Naive B cell (primary cell): Measurements from ENCODE around the gene RAB11FIP4. TPM values are rescaled to one million over a fixed set of nuclear protein-coding genes. Genes with fewer than 3 reads are reported as not detected.

Source experiments
- ATAC-seq, 2 donors: fragments of 150-1000 bp; cut with Tn5 transposase; 2 replicates each; pipeline ENCODE4 v1.10.0; 2021; ENCODE audit warnings: low read depth in 2 of 2, mild to moderate bottlenecking in 2 of 2, moderate library complexity in 2 of 2
- DNase-seq: peaks from one replicate; pipeline ENCODE4 v3.0.0; 2022
- H3K27ac Mint-ChIP-seq, 6 donors: one replicate each; pipeline ENCODE4 v1.8.0; 2020 to 2022; ENCODE audit warnings: mild to moderate bottlenecking in 6 of 6, mixed read lengths in 6 of 6, moderate library complexity in 5 of 6, inconsistent platforms in 2 of 6
- H3K27me3 Mint-ChIP-seq, 3 donors: one replicate each; pipeline ENCODE4 v1.8.0; 2021 to 2022; ENCODE audit warnings: mixed read lengths in 3 of 3, mild to moderate bottlenecking in 1 of 3
- H3K36me3 Mint-ChIP-seq, 2 donors: one replicate each; pipeline ENCODE4 v1.8.0; 2020 to 2022; ENCODE audit warnings: mixed read lengths in 2 of 2, inconsistent platforms in 1 of 2, mild to moderate bottlenecking in 1 of 2
- H3K4me1 Mint-ChIP-seq, 3 donors: one replicate each; pipeline ENCODE4 v1.8.0; 2020 to 2022; ENCODE audit warnings: mixed read lengths in 3 of 3, inconsistent platforms in 1 of 3, mild to moderate bottlenecking in 1 of 3, moderate library complexity in 1 of 3
- H3K4me3 Mint-ChIP-seq, 8 donors: one replicate each; pipeline ENCODE4 v1.8.0; 2020 to 2022; ENCODE audit warnings: mild to moderate bottlenecking in 8 of 8, mixed read lengths in 8 of 8, moderate library complexity in 8 of 8, inconsistent platforms in 2 of 8
- H3K9me3 Mint-ChIP-seq, 7 donors: one replicate each; pipeline ENCODE4 v1.8.0; 2020 to 2022; ENCODE audit warnings: mixed read lengths in 7 of 7, mild to moderate bottlenecking in 5 of 7, inconsistent platforms in 2 of 7, moderate library complexity in 1 of 7
- polyA plus RNA-seq, 6 donors: library from polyadenylated mRNA; unstranded; fragments of 300-500 nt; fragmentation: Illumina TruSeq; gene quantifications; one replicate each; pipeline ENCODE4 v1.2.3, GENCODE V29; 2021; ENCODE audit warnings: low read depth in 6 of 6

The RAB11FIP4 gene
- polyA plus RNA-seq, 6 donors from 2014 or later = 7.3 to 29.7 (median 20.8) TPM

DNA sequence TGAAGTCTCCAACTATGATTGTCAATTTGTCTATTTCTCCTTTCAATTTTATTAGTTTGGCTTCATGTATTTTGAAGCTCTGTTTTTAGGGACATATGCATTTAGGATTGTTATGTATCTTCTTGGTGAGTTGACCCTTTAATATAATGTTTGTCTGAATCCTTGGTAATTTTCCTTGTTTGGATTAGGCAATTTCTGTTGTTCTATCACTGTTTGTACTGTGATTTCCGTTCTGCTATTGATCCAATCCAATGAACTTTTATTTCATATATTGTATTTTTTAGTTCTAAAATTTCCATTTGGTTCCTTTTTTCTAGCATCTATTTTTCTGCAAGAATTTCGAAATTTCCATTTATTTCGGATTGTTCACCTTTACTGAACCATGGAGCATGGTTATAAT, 31.0 kb downstream of the RAB11FIP4 start:
- Mint-ChIP-seq H3K9me3 (peaks cover 9 to 24% (median 15%) of the 10 kb centered on the region in 7 donors), H3K4me3 (no peak overlapping the region), H3K4me1 (peaks cover 0 to 4% (median 0%) of the 10 kb centered on the region in 3 donors), H3K27ac (no peak overlapping the region), H3K27me3 (peaks cover 9 to 35% (median 32%) of the 10 kb centered on the region in 3 donors), H3K36me3 (peaks cover 4 to 19% of the 10 kb centered on the region in 2 donors)
- DNase-seq (no peak), ATAC-seq (no peak)

DNA sequence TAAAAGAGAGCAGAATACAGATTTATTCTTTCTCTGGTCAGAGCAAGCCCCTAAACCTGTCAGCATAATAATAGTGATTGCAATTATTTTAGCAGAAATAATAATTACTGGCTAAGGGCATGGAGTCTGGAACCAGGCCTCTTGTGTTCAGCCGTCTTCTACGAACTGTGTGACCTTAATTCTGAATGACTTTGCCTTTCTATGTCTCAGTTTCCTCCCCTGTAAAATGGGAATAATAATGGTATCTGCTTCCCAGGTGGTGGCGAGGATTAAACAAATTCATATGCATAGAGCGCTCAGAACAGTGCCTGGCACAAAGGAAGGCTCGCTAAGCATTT, 33.4 kb downstream of the RAB11FIP4 start:
- DNase-seq = no peak
- Mint-ChIP-seq H3K4me3 (no peak overlapping the region), H3K27ac (peak overlapping the region in 1 of 6 donors; percentile 20), H3K27me3 (peaks cover 9 to 47% (median 41%) of the 10 kb centered on the region in 3 donors), H3K4me1 (peaks cover 0 to 4% (median 0%) of the 10 kb centered on the region in 3 donors), H3K9me3 (peaks cover 11 to 24% (median 15%) of the 10 kb centered on the region in 7 donors), H3K36me3 (peaks cover 6 to 22% of the 10 kb centered on the region in 2 donors)
- no peak for ATAC-seq

DNA sequence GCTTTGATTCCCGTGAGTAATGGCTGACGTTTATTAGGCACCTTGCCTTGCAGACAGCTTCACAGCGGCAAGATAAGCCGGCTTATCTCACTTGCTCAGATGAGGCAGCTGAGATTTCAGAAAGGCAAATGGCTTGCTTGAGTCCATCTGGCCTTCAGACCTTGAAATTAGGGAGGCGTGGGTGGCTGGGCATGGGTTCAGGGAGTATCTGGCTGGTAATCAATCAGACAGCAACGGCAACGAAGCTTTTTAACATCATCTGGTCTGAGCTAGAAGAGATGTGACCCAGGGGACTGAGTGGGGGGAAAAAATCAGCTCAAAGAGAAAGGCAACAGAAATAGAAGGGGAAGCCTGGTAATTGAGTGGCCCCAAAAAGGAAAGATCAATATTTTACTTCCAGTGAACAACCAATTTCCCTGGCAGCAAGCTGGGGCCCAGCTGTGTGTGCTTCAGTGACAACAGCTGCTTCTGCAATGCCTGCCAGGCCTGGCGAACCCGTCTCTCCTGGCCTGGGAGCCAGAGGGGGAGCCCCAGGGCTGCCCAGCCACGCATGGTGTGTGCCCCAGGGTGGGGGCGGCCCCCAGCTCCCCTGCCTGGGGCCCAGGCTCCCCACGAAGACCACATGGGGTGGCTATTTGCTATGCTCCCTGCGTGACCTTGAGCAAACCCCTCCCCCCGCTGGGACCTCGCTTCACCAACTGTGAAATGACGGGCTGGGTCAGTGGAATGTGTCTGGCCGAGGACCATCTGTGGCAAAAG, 34.0 kb downstream of the RAB11FIP4 start:
- Mint-ChIP-seq H3K36me3 (peaks cover 9 to 28% of the 10 kb centered on the region in 2 donors), H3K4me1 (peaks cover 0 to 4% (median 0%) of the 10 kb centered on the region in 3 donors), H3K4me3 (no peak overlapping the region), H3K27me3 (peaks cover 10 to 53% (median 47%) of the 10 kb centered on the region in 3 donors), H3K27ac (peak overlapping the region in 1 of 6 donors; percentile 20), H3K9me3 (peaks cover 11 to 24% (median 15%) of the 10 kb centered on the region in 7 donors)
- ATAC-seq (no peak), DNase-seq (no peak)

DNA sequence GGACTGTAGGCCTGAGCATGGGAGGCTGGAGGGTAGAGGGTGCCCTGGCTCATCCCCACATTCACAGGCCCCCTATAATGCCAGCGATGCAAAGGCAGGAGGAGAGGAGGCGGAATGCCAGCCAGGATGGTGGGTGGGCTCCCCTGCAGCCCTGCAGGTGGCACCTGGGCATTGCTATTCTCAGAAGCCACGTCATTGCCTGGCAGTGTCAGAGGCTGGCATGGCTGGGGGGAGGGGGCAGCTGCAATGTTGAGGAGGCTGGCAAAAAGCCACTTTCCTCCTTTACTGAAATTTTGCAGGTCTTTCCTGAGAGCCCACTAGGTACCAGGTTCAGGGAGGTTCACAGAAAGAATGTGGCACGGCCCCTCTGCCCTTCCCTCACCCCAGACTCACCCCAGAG, 36.2 kb downstream of the RAB11FIP4 start:
- no peak overlapping the region for H3K27ac Mint-ChIP-seq
- peaks cover 5 to 21% of the 10 kb centered on the region in 2 donors for H3K36me3 Mint-ChIP-seq
- DNase-seq (no peak), ATAC-seq (no peak)
- H3K9me3 Mint-ChIP-seq = peaks cover 5 to 16% (median 11%) of the 10 kb centered on the region in 7 donors
- peaks cover 15 to 63% (median 58%) of the 10 kb centered on the region in 3 donors for H3K27me3 Mint-ChIP-seq
- H3K4me1 Mint-ChIP-seq = peaks cover 0 to 4% (median 0%) of the 10 kb centered on the region in 3 donors
- H3K4me3 Mint-ChIP-seq = no peak overlapping the region

DNA sequence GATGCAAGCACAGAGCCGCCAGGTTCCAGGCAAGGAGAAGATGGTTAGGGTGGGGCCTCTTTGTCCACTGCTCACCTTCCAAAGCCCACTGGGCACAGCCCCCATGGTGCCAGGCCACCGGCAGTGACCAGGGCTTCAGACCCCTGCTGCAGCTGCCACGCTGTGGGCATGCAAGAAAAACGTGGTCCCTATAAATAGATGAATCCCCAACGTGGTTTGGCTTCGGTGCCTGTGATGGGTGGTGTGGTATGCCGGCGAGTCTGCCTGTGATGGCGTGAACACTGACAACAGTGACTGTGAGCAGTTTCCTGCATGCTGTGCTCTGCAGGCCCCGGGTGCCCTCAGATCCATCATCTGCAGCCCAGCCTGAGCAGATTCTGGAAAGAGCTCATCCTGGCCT, 36.6 kb downstream of the RAB11FIP4 start:
- Mint-ChIP-seq H3K4me3 (no peak overlapping the region), H3K4me1 (peaks cover under 1 to 5% (median 4%) of the 10 kb centered on the region in 3 donors), H3K27ac (no peak overlapping the region), H3K27me3 (peaks cover 15 to 63% (median 62%) of the 10 kb centered on the region in 3 donors), H3K36me3 (peaks cover 5 to 19% of the 10 kb centered on the region in 2 donors), H3K9me3 (peaks cover 2 to 12% (median 9%) of the 10 kb centered on the region in 7 donors)
- DNase-seq (no peak), ATAC-seq (no peak)

DNA sequence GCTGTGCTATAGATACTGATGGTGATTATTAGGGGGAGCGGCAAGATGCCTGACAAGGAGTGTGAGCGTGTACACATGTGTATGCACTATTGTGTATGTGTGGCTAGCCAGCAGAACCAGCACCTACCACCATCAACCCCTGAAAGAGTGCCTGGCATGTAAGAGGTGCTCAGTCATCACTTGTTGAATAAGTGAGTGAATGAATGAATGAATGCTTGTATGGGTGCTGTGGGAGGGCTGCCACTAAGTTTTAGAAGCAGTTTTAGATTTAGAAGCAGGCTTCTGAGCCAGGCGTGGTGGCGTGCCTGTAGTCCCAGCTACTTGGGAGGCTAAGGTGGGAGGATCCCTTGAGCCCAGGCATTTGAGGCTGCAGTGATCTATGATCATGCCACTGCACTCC, 37.0 kb downstream of the RAB11FIP4 start:
- Mint-ChIP-seq H3K36me3 (peaks cover 5 to 15% of the 10 kb centered on the region in 2 donors), H3K27me3 (peaks cover 11 to 63% (median 59%) of the 10 kb centered on the region in 3 donors), H3K4me1 (peaks cover 4 to 7% (median 7%) of the 10 kb centered on the region in 3 donors), H3K4me3 (peak overlapping the region in 1 of 8 donors; percentile 15), H3K27ac (peak overlapping the region in 1 of 6 donors; percentile 66), H3K9me3 (peaks cover 0 to 8% (median 5%) of the 10 kb centered on the region in 7 donors)
- DNase-seq = no peak
- ATAC-seq = no peak

DNA sequence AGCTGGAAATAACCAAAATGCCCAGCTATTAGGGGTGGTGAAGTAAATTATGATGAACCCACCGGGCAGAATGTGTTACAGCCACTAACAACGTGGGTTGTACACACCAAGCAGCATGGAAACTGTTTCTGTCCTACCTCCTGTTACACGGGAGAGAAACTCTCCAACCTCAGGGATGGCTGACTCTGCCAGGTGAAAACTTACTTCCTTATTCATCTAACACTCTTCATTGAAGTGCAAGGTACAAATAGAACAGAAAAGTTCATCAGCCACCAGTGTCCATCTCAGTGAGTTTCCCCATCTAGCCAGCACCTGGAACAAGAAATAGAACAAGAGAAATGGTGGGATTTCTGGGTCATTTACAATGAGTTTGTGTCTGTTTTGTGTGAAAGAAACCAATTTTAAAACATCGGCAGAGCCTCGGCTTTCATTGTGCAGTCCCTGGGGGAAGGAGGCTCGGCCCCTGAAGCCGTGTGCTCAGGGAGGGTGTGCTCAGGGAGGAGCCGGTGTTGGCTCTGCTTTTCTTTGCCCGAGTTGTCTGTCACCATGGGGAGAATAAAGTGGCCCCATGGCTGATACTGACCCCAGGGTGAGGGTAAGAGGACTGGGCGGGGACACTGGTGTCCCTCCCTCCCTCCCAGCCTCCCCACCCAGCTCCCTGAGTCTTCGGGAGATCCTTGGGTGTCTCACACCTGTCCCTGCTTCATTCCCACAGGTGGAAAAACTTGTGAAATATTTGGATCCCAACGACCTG, 39.8 kb downstream of the RAB11FIP4 start:
- H3K27me3 Mint-ChIP-seq = peaks cover 13 to 51% (median 50%) of the 10 kb centered on the region in 3 donors
- DNase-seq = no peak
- ATAC-seq = no peak
- H3K9me3 Mint-ChIP-seq = peaks cover 0 to 5% (median 0%) of the 10 kb centered on the region in 7 donors
- peak overlapping the region in 1 of 6 donors; percentile 38 for H3K27ac Mint-ChIP-seq
- no peak overlapping the region for H3K4me3 Mint-ChIP-seq
- peaks cover 5 to 10% of the 10 kb centered on the region in 2 donors for H3K36me3 Mint-ChIP-seq
- H3K4me1 Mint-ChIP-seq = peaks cover 3 to 7% (median 4%) of the 10 kb centered on the region in 3 donors

DNA sequence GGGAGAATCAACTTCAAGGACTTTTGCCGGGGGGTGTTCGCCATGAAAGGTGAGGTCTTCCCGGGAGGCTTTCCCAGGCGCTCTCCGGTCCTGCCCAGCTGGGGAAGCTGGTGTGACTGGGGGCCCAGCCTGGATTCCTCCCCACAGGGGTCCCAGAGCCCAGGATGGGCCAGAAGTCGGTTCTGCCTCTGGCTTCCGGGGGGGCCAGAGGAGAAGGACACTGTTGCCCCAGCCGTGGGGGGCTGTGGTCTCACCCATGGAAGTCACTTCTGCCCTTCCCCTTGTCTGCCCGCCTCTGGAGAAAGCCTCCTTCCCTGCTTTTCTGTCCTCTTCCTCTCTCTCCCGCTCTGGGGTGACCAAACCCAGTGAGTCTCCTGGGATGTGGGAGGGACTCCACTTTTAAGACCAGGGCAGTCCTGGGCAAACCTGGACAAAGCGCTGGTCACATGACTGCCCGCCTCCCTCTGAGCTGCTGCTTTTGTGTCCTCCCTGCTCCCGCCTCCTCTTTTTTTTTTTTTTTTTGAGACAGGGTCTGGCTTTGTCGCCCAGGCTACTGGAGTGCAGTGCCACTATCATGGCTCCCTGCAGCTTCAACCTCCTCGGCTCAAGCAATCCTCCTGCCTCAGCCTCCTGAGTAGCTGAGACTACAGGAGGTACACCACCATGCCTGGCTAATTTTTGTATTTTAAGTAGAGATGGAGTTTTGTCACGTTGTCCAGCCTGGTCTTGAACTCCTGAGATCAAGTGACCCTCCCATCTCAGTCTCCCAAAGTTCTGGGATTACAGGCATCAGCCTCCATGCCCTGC, 40.6 kb downstream of the RAB11FIP4 start:
- peak overlapping the region in 1 of 8 donors; percentile 9 for H3K4me3 Mint-ChIP-seq
- DNase-seq (no peak), ATAC-seq (no peak)
- peaks cover 5 to 10% of the 10 kb centered on the region in 2 donors for H3K36me3 Mint-ChIP-seq
- peaks cover 0 to 5% (median 0%) of the 10 kb centered on the region in 7 donors for H3K9me3 Mint-ChIP-seq
- H3K27me3 Mint-ChIP-seq = peaks cover 13 to 51% (median 50%) of the 10 kb centered on the region in 3 donors
- H3K27ac Mint-ChIP-seq = no peak overlapping the region
- H3K4me1 Mint-ChIP-seq = peaks cover 3 to 7% (median 4%) of the 10 kb centered on the region in 3 donors

DNA sequence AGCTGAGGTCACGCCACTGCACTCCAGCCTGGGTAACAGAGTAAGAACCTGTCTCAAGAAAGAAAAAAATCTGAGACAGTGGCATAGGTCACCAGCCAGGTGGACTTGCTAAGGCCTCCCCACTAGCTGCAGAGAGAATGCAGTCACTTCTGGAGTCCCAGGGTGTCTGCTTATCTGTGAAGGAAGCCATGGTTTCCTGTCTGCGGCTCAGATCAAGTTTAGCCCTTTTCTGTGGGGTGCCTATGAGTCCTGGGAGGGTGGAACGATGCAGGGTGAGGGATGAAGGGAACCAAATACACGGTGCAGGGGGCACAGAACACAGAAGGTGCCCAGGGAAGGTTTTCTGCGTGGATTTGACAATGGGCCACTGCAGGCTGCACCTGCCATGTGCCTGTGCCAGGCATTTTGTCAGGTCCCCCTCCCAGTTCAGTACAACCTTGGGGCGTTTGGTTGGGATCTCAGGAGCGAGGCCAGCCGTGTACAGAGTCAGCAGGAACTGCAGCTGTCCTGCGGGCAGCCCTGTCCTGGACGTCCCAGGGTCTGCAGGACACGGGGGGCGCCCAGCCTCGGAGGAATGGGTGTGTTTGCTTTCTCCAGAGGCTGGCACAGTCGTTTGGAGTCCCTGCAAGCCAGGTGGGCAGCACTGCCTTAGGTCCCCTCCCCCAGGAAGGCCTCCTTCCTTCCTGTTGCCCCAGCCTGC, 41.8 kb downstream of the RAB11FIP4 start:
- Mint-ChIP-seq H3K9me3 (peaks cover 0 to 5% (median 0%) of the 10 kb centered on the region in 7 donors), H3K27ac (no peak overlapping the region), H3K36me3 (peaks cover 5 to 10% of the 10 kb centered on the region in 2 donors), H3K27me3 (peaks cover 13 to 53% (median 47%) of the 10 kb centered on the region in 3 donors), H3K4me3 (no peak overlapping the region), H3K4me1 (peaks cover 6 to 13% (median 9%) of the 10 kb centered on the region in 3 donors)
- DNase-seq = no peak
- peak in 1 of 2 donors; percentile 34 for ATAC-seq

DNA sequence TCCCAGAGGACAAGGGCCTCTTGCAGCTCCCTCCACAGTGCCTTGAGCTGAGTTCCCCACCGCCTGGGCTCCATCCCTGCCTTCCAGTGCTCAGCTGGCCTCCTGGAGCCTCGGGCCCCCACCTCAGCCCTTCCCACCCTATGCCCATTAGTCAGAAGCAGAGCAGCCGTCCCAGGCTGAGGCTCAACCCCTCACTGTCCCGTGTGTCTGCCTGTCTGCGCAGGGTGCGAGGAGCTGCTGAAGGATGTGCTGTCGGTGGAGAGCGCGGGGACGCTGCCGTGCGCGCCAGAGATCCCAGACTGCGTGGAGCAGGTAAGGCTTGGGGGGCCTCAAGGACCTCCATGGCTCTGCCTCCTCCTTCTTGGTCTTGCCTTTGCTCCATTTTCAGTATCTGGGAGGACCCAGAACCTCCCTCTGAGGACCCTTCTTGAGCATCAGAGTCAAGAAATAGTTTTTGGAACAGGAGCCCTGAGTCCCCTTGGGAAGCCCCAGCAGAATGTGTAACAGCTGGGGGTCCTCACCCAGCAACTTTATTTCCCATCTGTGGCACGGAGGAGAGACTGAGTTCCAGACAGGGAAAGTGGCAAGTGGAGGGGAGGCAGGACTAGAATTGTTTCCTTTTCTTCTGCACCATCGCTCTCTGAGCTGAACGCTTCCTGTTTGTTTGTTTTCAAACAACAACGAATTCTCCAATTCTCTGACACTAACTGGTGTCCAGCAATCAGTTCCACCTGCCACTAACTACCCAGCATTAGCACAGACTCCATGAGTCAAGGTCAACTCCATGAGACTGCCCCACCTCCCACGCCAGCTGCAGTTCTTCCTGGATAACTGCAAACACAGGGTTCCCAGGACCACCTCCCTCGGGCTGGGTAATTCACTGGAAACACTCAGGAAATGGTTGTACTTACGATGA, 42.6 kb downstream of the RAB11FIP4 start:
- no peak for DNase-seq
- peak overlapping the region in 1 of 6 donors; percentile 86 for H3K27ac Mint-ChIP-seq
- ATAC-seq = no peak
- peaks cover 13 to 45% (median 42%) of the 10 kb centered on the region in 3 donors for H3K27me3 Mint-ChIP-seq
- H3K36me3 Mint-ChIP-seq = peaks cover 5 to 10% of the 10 kb centered on the region in 2 donors
- no peak overlapping the region for H3K4me3 Mint-ChIP-seq
- peaks cover 6 to 13% (median 9%) of the 10 kb centered on the region in 3 donors for H3K4me1 Mint-ChIP-seq
- H3K9me3 Mint-ChIP-seq = peaks cover 0 to 5% (median 0%) of the 10 kb centered on the region in 7 donors

DNA sequence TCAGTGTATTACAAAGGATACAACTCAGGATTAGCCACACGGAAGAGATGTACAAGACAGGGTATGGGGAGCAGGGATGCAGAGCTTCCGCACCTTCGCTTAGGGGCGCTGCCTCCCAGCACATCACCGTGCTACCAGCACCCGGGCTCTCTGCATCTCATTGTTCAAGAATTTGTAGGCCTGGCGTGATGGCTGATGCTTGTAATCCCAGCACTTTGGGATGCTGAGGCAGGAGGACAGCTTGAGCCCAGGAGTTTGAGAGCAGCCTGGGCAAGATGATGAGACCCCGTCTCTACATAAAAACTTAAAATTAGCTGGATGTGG, 43.2 kb downstream of the RAB11FIP4 start:
- H3K27me3 Mint-ChIP-seq = peaks cover 13 to 43% (median 39%) of the 10 kb centered on the region in 3 donors
- peaks cover 0 to 5% (median 0%) of the 10 kb centered on the region in 7 donors for H3K9me3 Mint-ChIP-seq
- no peak for ATAC-seq
- no peak overlapping the region for H3K4me3 Mint-ChIP-seq
- H3K27ac Mint-ChIP-seq = peak overlapping the region in 1 of 6 donors; percentile 22
- H3K36me3 Mint-ChIP-seq = peaks cover 5 to 8% of the 10 kb centered on the region in 2 donors
- DNase-seq = no peak
- H3K4me1 Mint-ChIP-seq = peaks cover 6 to 13% (median 9%) of the 10 kb centered on the region in 3 donors
